Left hindlimb (tissue), 1 donor: ENCODE results near the gene COL1A1.

ENCODE experiments used
- DNase-seq: peaks from one replicate; pipeline ENCODE4 v3.0.0-alpha.2; 2018

The COL1A1 gene

DNA sequence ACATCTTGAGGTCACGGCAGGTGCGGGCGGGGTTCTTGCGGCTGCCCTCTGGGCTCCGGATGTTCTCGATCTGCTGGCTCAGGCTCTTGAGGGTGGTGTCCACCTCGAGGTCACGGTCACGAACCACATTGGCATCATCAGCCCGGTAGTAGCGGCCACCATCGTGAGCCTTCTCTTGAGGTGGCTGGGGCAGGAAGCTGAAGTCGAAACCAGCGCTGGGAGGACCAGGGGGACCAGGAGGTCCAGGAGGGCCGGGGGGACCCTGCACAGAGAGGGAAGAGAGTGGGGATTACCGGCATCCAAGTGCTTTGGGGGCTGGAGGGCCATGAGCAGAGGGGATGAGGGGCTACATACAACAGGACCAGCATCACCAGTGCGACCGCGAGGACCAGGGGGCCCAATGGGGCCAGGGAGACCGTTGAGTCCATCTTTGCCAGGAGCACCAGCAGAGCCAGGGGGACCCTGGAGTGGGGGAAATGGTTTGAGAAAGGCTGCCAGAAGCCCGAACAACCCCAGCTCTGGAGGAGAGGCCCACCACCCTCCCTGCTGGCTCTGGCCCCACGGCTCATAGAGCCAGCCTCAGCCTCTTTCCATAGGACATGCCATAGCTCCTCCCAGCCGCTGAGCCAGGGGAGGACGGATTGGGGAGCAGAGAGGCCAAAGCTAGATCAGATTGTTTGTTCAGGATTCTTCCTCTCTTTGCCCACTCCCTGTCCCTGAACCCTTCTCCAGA, 14.6 kb downstream of the COL1A1 start:
- DNase-seq = peak; percentile 87

DNA sequence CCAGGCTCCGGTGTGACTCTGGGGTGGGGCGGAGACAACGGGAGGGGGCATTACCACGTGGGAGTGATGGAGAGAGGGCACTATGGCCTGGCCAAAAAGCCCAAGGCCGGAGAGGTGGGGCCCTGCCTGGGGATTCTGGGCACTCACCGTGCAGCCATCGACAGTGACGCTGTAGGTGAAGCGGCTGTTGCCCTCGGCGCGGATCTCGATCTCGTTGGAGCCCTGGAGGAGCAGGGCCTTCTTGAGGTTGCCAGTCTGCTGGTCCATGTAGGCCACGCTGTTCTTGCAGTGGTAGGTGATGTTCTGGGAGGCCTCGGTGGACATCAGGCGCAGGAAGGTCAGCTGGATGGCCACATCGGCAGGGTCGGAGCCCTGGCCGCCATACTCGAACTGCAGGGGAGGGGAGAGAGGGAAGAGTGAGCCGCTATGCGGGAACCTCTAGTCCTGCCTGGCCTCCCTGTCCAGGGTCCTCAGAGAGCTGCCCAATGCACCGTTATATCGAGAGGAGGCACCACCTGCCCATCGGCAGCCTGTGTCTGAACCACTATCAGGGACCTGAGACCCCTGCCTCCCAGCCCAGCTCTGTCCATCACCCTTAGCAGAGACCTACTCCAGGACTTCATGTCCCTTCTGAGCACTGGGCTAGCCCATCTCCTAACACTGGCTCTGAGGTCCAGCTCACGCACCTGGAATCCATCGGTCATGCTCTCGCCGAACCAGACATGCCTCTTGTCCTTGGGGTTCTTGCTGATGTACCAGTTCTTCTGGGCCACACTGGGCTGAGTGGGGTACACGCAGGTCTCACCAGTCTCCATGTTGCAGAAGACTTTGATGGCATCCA, 15.6 kb downstream of the COL1A1 start:
- DNase-seq = peak; percentile 66

DNA sequence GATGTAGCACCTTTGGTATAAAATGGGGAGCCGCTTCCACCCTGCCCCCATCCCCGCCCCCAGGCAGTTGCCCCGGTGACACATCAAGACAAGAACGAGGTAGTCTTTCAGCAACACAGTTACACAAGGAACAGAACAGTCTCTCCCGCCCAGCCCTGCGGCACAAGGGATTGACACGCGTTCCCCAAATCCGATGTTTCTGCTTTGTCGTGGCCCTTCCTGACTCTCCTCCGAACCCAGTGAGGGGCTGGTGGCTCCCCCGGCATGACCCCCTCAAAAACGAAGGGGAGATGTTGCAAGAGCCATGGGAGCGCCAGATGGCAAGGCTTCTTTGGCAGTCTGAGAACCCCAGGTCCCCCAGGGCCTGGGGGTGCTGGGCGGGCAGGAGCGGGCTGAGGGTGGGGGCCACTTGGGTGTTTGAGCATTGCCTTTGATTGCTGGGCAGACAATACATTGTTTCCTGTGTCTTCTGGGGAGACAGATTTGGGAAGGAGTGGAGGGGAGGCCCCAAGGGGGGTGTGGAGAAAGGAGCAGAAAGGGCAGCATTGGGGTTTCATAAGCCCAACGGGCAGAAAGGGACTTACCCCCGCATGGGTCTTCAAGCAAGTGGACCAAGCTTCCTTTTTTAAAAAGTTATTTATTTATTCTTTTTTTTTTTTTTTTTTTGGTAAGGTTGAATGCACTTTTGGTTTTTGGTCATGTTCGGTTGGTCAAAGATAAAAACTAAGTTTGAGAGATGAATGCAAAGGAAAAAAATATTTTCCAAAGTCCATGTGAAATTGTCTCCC, 16.6 kb downstream of the COL1A1 start:
- peak; percentile 75 for DNase-seq

DNA sequence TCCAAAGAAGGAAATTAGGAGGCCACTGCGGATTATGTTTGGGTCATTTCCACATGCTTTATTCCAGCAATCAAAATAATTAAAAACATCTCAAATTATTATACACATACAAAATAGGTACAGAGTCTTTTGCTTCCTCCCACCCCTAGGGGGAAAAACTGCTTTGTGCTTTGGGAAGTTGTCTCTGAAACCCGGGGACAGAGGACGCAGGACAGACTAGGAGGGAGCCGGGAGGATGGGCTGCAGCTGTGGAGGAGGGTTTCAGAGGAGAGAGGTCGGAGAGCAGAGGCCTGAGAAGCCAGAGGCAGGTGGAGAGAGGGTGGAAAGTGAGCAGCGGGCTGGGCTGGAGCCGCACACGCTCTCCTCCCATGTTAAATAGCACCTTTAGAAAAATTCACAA, 17.4 kb downstream of the COL1A1 start:
- DNase-seq = peak; percentile 72

DNA sequence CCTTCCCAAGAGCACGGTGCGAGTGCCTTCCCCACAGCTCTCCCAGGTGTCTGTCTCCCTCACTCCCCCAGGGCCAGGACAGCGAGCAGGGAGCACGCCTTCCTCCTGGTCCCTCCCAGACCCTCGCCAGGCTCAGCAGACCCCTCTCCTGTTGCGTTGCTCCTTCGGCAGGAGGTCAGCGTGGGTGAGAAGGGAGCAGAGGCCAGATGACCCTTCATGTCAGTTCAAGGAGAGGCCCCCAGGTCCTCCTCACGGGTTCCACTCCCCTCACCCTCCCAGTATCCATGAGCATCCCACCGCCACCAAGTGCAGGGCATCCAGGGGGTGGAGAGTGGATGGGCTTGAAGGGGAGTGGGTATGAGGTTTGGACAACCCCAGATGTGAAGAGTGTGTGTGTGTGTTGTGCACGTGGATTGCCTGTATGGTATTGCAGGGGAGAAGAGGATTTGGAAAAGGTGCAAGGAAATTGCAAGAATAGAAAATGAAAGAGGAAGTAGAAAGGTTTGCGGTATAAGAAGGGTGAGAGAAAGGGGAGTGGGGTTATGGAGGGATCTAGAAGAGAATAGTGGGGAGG, 17.9 kb downstream of the COL1A1 start:
- DNase-seq = peak; percentile 81

DNA sequence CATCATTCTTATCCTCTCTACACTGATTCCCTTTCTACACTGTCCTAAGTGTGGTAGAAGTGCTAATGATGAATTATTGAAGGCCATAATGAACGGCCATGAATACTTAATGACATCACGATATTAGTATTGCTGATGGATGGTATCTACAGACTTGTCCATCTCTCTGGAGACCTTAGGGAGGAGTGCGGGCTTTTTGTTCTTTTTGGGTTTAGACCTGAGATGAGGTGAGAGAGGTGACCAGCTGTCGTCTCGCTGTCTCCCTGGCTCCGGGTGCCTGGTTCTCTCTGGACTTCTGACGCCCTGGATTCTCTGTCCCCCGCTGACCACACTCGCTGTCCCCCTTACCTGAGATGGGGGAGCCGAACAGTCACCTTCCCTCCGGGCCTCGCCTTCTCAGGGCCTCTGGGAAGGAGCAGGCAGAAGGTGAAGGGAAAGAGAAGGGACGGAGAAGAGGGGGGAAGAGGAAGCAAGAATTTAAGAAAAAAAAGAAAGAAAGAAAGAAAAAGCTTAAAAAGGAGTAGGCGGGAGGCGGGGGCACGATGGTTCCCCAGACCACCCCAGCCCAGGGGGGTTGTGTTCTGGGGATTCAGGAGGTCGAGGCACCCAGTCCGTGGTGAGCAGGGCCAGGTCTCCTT, 18.5 kb downstream of the COL1A1 start:
- peak; percentile 67 for DNase-seq

DNA sequence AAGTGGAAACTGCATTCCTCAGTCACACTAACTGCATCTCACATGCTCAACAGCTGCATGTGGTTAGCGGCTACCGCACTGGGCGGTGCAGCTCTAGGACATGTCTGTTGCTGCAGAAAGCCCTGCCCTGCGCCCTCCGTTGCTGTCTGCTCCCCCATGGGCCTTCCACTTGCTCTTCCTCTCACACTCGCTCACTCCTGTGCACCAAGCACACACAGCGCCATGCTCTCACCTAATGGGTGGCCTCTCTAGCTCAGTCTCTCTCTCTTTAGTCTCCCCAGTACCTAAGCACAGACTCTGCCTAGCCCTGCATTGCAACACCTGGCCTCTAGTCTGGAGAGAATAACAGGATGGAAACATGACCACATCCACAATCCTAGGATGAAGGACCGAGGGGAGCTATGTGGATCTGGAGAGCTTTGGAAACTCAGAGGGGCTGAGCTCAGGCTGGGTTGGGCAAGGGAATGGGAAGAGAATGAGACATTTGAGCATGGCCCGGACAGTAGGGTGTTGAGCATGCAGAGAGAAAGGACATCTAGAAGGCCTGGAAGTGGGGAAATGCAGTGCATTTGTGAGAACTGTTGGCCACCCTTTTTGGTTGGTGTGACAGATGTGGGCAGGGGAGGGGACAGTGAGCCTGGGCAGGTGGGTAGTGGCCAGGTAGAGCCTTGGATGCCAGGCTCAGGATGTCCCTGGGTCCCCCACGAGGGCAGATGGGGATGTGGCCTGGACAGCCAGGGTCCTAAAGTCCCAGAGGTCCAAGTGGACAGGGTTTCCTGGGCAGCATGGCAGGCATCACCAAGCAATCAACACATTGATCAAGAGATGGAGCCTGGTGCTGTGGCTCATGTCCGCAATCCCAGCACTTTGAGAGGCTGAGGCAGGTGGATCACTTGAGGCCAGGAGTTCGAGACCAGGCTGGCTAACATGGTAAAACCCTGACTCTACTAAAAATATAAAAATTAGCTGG, 19.6 kb downstream of the COL1A1 start:
- DNase-seq = peak; percentile 78

DNA sequence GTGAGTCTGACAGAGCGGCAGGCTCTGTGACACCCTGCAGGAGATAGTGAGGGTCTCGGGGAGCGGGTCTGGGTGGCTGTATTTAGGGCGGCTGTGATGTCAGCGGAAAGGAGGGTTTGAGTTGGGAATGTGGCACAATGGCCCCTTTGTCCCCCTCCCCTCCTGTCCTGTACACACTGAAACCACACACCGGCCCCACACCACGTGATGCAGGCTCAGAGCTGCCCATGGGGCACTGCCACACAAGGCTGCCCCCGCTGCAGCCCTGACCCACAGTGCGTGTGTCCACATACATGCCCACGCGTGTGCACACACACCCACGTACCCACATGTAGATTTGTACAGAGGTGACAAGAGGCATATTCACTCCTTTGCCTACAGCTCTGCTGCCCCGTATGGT, 20.3 kb downstream of the COL1A1 start:
- DNase-seq = peak; percentile 74

DNA sequence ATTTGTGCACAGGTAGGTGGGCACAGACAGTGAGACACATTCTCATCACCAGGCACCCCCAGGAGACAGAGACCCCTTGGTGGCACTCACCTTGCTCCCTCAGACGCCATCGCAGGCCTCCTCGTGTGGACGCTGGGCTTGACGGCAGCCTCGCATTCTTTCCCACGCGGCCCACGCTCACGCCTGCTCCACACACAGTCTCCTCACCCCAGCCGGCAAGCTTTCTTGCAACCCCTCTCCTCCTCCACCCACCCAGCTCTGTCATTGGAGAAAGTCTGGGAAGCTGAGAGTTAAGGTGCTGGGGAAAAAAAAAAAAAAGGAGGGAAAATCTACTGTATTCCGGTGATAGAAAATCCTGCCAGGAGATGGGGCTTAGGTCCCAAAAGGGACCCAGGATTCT, 20.8 kb downstream of the COL1A1 start:
- peak; percentile 45 for DNase-seq

DNA sequence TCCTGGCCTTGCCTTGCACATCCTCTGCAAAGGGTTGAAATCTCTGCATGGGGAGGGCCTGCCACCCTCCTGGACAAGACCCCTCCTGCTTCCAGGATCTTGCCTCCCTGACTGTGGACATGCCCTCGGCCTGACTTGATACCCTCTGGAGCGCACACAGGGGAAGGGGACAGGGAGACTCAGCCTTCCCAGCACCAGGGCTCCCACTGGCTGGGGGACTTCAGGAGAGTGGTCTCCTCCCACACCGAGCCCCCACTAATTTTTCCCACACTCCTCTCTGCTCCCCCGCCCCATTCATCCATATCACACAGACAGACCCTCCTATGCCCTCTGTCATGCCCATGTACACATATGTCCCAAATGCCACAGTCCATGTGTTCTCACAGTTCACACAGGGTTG, 21.3 kb downstream of the COL1A1 start:
- peak; percentile 49 for DNase-seq

DNA sequence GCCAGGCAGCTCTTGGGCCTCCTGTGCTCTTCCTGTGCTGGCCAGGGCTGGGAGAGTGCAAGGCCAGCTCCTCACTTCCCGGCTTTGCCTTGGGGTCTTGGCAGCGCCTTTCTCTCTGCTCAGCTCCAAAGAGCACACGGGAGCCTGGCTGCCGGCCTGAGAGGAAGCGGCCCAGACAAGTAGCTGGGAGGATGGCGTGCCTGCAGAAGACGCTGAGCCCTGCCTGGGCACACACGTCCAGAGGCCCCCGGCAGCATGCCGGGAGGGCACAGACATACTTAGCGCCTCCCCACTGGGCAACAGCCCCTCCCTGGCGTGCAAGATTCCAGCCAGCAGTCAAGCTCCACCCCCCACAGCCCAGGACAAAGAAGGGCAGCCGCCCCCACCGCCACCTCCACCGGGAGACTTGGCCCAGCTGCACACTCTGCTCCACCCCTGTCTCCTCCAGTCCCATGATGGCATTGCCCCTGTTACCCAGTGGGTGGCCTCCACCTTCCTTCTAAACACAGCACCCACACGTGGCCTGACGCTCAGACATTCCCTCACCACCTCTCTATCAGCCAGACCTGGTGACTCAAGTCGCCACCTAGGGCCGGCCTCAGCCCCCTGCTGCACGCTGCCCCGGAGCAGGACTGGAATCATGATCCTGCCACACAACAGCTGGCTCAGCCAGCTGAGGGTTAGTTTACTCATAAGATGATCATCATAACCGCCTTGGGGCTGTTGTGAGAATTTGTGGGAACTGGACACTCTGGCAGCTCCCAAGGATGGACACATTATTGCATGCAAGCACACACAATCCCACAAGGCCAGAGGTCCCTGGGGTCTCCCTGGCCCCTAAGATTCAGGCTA, 23.2 kb downstream of the COL1A1 start:
- DNase-seq = peak; percentile 90

DNA sequence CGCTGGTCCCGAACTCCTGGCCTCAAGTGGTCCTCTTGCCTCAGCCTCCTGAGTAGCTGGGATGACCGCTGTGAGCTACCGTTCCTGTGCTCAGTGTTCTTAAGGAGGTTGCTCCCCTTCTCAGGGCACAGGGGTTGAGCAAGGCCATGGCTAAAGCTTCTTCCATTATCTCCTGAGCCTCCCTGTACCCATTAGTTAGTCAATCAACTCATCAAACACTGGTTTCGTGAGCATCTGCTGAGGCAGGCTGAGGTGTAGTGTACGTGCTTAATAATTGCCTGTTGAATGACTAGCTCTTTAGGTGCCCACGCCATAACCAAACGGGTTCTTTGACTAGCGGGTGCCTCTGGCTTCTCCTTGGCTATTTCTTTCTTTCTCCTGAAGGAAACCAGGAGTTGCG, 24.0 kb downstream of the COL1A1 start:
- peak; percentile 30 for DNase-seq

DNA sequence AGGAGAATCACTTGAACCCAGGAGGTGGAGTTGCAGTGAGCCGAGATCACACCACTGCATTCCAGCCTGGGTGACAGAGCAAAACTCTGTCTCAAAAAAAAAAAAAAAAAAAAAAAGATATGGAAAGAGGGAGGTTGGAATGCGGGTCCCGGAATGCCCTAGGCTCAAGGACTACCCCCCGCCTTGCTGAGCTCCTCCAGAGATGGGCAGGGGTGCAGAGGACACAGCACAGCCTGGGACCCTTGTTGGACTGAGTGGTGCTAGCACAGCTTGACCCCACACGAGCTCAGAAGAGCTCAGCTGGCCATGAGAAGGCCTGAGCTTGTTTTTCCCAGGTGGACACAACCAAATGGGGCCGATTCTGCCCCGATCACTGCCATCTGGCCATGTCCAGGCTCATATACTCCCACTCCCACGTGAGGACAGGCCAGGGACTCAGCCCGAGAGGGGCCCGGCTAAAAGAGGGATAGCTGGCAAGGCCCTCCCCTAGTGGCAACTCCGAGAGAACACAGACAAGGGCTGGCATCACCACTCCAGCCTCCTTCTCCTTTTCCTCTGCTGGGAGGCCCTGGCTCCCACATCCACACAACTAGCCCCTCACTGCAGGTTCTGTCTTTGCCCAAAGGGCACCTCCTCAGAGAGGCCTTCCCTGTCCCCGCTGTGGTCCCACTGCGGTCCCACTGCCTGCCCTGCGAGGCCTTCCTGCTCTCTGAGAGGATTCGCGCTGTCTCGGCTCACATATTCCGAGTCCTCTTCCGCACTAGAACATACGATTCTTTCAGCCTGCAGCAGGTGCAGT, 24.7 kb downstream of the COL1A1 start:
- DNase-seq = peak; percentile 57

DNA sequence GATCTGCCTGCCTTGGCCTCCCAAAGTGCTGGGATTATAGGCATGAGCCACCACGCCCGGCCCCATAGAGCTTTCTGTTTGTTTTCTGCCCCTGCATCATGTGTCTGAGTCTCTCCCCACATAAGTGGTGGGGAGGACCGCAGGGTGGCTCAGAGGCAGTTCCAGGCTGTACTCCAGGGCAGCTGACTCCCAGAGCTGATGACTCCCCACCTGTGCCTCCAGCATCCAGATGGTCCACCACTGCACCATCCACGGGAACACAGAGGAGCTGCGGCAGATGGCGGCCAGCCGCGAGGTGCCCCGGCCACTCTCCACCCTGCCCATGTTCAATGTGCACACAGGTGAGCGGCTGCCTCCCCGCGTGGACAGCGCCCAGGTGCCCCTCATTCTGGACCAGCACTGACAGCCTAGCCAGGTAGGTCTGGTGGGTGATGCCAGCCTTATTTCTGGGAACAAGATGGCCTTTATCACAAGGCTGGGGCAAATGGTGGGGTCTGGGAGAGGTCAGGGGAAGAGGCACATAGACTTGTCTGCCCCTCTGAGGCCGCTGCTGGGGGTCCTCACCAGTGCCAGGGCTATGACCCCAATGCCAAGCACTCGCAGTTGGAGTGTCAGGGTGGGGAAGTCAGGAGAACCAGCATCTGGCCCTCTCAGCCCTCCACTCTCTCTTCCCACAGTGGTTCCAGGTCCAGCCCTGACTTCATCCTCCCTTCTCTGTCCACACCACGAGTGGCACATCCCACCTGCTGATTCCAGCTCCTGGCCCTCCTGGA, 26.2 kb downstream of the COL1A1 start:
- DNase-seq = peak; percentile 42

DNA sequence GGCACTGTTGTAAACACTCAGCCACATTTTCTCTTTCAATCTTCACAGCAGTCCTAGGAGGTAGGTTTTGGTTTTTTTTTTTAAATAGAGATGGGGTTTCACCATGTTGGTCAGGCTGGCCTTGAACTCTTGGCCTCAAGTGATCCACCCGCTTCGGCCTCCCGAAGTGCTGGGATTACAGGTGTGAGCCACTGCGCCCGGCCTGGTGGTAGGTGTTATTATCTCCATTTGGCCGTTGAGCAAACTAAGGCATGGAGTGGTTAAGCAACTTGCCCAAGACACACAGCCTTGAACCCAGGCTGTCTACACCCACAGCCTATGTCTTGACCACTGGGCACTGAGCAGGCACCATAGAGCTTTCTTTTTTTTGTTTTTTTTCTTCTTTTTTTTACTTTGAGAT, 27.0 kb downstream of the COL1A1 start:
- DNase-seq = peak; percentile 32

DNA sequence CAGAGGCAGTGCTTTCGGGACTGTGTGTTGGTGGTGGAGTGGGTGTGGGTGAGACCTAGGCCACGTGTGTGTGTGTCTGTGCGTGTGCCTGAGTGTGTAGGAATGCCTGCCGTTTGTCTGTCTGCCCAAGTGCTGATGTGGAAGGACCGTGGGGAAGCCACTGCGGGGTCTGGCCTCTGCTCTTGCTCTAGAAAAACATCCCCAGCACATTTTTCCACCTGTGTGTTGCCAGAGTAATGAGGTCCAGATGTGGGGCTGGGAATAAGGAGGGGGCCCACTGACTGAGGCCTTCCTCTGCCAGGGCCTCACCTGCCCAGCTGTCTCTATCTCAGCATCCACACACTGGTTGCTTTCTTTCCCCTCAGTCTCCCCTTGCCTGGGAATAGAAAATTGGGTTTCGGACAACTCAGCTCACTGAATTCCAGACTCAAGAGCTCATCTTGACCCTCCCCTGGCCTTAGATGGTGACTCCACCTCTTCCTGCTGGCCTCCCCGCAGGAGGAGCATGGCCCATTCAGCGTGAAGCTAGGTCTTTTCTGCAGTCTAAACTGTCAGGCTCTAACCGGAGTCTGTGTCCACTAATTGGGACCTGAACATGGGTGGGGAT, 28.0 kb downstream of the COL1A1 start:
- peak; percentile 89 for DNase-seq

DNA sequence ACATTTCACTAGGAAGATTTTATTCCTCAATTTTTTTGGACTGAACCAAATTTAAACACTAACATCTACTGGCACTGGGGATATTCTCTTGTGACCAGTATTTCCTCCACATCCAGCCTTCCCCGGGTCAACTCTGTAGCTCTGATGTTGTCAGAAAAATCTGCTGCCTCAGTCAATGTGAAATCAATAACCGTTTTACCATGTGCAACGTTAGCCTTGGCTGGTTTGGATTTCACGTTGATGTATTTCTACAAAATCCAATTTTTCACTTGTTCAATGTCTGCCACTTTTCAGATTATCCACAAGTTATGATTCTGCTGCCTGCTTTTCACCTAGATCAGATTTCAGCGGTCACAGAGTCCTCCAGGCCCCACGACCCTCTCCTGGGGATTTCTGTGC, 28.5 kb downstream of the COL1A1 start:
- DNase-seq = no peak

DNA sequence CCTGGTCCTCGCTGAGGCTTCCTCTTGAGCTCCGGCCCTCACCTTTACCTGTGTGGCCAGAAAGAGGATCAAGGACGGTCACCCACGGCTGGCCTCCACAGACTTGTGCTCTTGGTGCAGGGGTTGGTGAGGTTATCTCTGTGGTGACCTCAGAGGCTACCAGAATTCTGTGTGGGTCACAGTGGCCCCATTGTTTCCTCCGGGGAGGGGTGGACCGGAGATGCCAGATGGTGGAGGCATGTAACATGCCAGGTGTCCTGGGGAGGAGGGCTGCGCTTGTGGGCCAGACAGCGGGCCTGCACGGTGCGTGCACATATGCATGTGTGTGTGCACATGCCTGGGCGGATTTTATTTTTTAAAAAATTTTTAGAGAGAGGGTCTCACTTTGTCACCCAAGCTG, 29.3 kb downstream of the COL1A1 start:
- DNase-seq = no peak
